HepG2 (cell line): ENCODE data around the gene RAB40A. TPM values are rescaled to one million over a fixed set of nuclear protein-coding genes. Genes with fewer than 3 reads are reported as not detected.
"Not testable (repeated sequence)": the region's sequence is repeated elsewhere in the genome, so short reads cannot be mapped to it uniquely, and the experiment has no call there.

ENCODE experiments used
- ATAC-seq: fragments of 200-7000 bp; cut with Tn5 transposase; 3 replicates; pipeline ENCODE4 v1.9.1; 2020; ENCODE audit warnings: mild to moderate bottlenecking, moderate library complexity
- BruUV-seq: library from RNA; stranded (reverse); fragments of 400-500 nt; replicated peaks from 2 replicates; lab custom pipeline; 2021; lab: Mats Ljungman, UMichigan
- CTCF ChIA-PET: fragments of 300-600 bp; formaldehyde crosslinking; extraction: SDS; loops from one replicate; lab custom pipeline; 2021; ENCODE audit warnings: low total read pairs, inconsistent platforms, low intra/inter-chr PET ratio; lab: Yijun Ruan, JAX
- POLR2A ChIA-PET: fragments of 350-600 bp; sonication (Branson Sonifier 250); formaldehyde crosslinking; loops from one replicate; lab custom pipeline; 2020; ENCODE audit warnings: antibody characterized with exemption, inconsistent platforms; lab: Yijun Ruan, JAX
- DNase-seq: peaks from one replicate; pipeline ENCODE4 v3.0.0-alpha.2; 2015; ENCODE audit warnings: low spot score
- FAIRE-seq: peaks from 3 replicates; lab custom pipeline; 2011; peaks lifted over from hg19 to GRCh38; lab: Jason Lieb, UNC
- H2AFZ ChIP-seq: one replicate; pipeline ENCODE4 v1.6.1; 2011; ENCODE audit warnings: low read length, inconsistent platforms
- H3K27ac ChIP-seq: fragments of 300-600 bp; 3 replicates; pipeline ENCODE4 v1.8.0; 2011; ENCODE audit warnings: mixed run types, mild to moderate bottlenecking, mixed read lengths, low read length, inconsistent platforms; ENCODE audit not compliant: insufficient read depth; ENCODE audit errors: extremely low read length
- H3K27me3 ChIP-seq, 2 experiments: fragments of 200-600 bp in 1 of 2; 2 replicates in 1 of 2; 3 replicates in 1 of 2; pipeline versions ENCODE4 v1.6.0 to v1.8.0; 2011; ENCODE audit warnings: low read length in 2 of 2, mild to moderate bottlenecking in 2 of 2, moderate library complexity in 2 of 2, inconsistent platforms in 1 of 2; ENCODE audit not compliant: insufficient read depth in 2 of 2, control insufficient read depth in 1 of 2
- H3K36me3 ChIP-seq, 2 experiments: fragments of 200-600 bp in 1 of 2; replicated peaks in 1 of 2; 2 replicates in 1 of 2; 3 replicates in 1 of 2; pipeline versions ENCODE4 v1.5.1 to v1.8.0; 2011; ENCODE audit warnings: low read length in 2 of 2, inconsistent platforms in 1 of 2; ENCODE audit not compliant: insufficient read depth in 2 of 2, control insufficient read depth in 1 of 2
- H3K4me1 ChIP-seq: 2 replicates; pipeline ENCODE4 v1.5.1; 2012; ENCODE audit warnings: low read length, inconsistent platforms; ENCODE audit not compliant: insufficient read depth
- H3K4me2 ChIP-seq: 2 replicates; pipeline ENCODE4 v1.6.0; 2011; ENCODE audit warnings: low read depth, low read length, inconsistent platforms
- H3K4me3 ChIP-seq, 3 experiments: fragments of 200-600 bp in 1 of 3; sonication (generic), shearing (Covaris generic) in 1 of 3; replicated peaks in 1 of 3; 2 replicates each; pipeline ENCODE4 v1.5.1; 2011 to 2016; ENCODE audit warnings: low read length in 3 of 3, inconsistent platforms in 2 of 3, low read depth in 2 of 3, mild to moderate bottlenecking in 2 of 3, control low read depth in 1 of 3, mixed read lengths in 1 of 3; ENCODE audit not compliant: insufficient read depth in 1 of 3
- H3K79me2 ChIP-seq: one replicate; pipeline ENCODE4 v1.6.1; 2011; ENCODE audit warnings: low read length, inconsistent platforms; ENCODE audit not compliant: insufficient read depth
- H3K9ac ChIP-seq: 2 replicates; pipeline ENCODE4 v1.6.0; 2011; ENCODE audit warnings: mild to moderate bottlenecking, low read depth, low read length, inconsistent platforms; ENCODE audit not compliant: insufficient read depth
- H3K9me3 ChIP-seq: 2 replicates; pipeline ENCODE4 v1.5.1; 2012; ENCODE audit warnings: mild to moderate bottlenecking, low read length
- H4K20me1 ChIP-seq: 2 replicates; pipeline ENCODE4 v1.6.0; 2011; ENCODE audit warnings: inconsistent platforms, mild to moderate bottlenecking, low read length, moderate library complexity; ENCODE audit not compliant: insufficient read depth
- KLF13 ChIP-seq: sonication (generic); formaldehyde crosslinking; IDR thresholded peaks from 2 replicates; pipeline ENCODE4 v1.4.0; 2020; ENCODE audit warnings: mild to moderate bottlenecking, missing genetic modification reagents
- ZBTB25 ChIP-seq: IDR thresholded peaks from 2 replicates; pipeline ENCODE4 v1.6.1; 2018; ENCODE audit warnings: missing genetic modification reagents
- ZNF383 ChIP-seq: sonication (generic); formaldehyde crosslinking; IDR thresholded peaks from 2 replicates; pipeline ENCODE4 v1.4.0; 2020; ENCODE audit warnings: missing genetic modification reagents, mild to moderate bottlenecking, borderline replicate concordance
- WGBS: methylation state at CpG from one replicate; pipeline ENCODE4 v1.1.6; 2017; ENCODE audit warnings: low lambda C conversion rate; 5-methylcytosine and 5-hydroxymethylcytosine counted together
- in situ Hi-C: cut with HindIII; loops from 2 replicates; pipeline ENCODE4 v1.10.0; 2017; ENCODE audit warnings: low pct_unique_long_range_greater_than_20kb; ENCODE audit not compliant: extremely low pct_ligation_motif_present
- intact Hi-C: fragments of 100-400 bp; cut with micrococcal nuclease; formaldehyde crosslinking; loops from one replicate; pipeline ENCODE4 v1.10.0; 2022; ENCODE audit not compliant: unreplicated experiment
- polyA plus RNA-seq, 8 experiments: library from polyadenylated mRNA; depleted of rRNA in 3 of 8; stranded (reverse) in 7 of 8; unstranded in 1 of 8; fragments of >200 nt; fragmentation: Illumina TruSeq in 4 of 8; extraction: Trizol in 4 of 8; gene quantifications; 2 replicates each; pipeline versions ENCODE4 v1.2.1 to v1.2.3, GENCODE V29; 2011 to 2016; ENCODE audit warnings: low read depth in 4 of 8, missing spikeins in 1 of 8, mixed read lengths in 1 of 8; ENCODE audit not compliant: insufficient read depth in 1 of 8
- total RNA-seq, 5 experiments: library from RNA; depleted of rRNA; stranded (reverse); fragments of >200 nt; fragmentation: Illumina TruSeq; extraction: Trizol; gene quantifications; 2 replicates each; pipeline ENCODE4 v1.2.3, GENCODE V29; 2016; ENCODE audit warnings: low read depth in 1 of 5
- TF ChIP-seq, protein P1 (sequence below): sonication (generic); formaldehyde crosslinking; IDR thresholded peaks from 2 replicates; pipeline ENCODE4 v1.5.0; 2020; ENCODE audit warnings: mild to moderate bottlenecking, missing genetic modification reagents

RAB40A gene
- total and polyA plus RNA-seq, 2 of the 13 experiments (the other 11 are each of a cell fraction or from before 2014, with no cell fraction given), result 0.11 TPM; not detected in 1

- in situ Hi-C loops, result loop anchor here (10.0 kb wide), 1 partner anchor 61 kb away; no protein-coding TSS in a partner anchor
Measured at GRCh38 chrX:103475381-103475780, 43.9 kb downstream of the RAB40A start.

GRCh38 chrX:103469977-103470376 is 49.3 kb downstream of the RAB40A start:
- H3K36me3 ChIP-seq, H4K20me1 ChIP-seq, H3K79me2 ChIP-seq, intact Hi-C loops, H3K27me3 ChIP-seq, DNase-seq, H3K9me3 ChIP-seq, H3K4me2 ChIP-seq, ATAC-seq, H3K4me3 ChIP-seq, CTCF ChIA-PET, H3K9ac ChIP-seq, BruUV-seq, H3K27ac ChIP-seq, H3K4me1 ChIP-seq, FAIRE-seq, POLR2A ChIA-PET, H2AFZ ChIP-seq: not testable (repeated sequence)
- 58% methylated on average over 6 of the region's 8 CpGs for WGBS
- in situ Hi-C loops, result loop anchor here (10.0 to 25.0 kb wide), 3 partner anchors 55 to 258 kb away; partner anchors contain the start of gene BEX4

More at GRCh38 chrX:103475381-103475780, 43.9 kb downstream of the RAB40A start:
- intact Hi-C loops, result no loop called here
- H3K4me3 ChIP-seq, result no peak overlapping the region
- H4K20me1 ChIP-seq, result no peaks in the 10 kb centered on the region
- TF ChIP-seq KLF13 (CRISPR knock-in tag), result no peak
- TF ChIP-seq ZNF383, result no peak
- TF ChIP-seq, protein P1, sequence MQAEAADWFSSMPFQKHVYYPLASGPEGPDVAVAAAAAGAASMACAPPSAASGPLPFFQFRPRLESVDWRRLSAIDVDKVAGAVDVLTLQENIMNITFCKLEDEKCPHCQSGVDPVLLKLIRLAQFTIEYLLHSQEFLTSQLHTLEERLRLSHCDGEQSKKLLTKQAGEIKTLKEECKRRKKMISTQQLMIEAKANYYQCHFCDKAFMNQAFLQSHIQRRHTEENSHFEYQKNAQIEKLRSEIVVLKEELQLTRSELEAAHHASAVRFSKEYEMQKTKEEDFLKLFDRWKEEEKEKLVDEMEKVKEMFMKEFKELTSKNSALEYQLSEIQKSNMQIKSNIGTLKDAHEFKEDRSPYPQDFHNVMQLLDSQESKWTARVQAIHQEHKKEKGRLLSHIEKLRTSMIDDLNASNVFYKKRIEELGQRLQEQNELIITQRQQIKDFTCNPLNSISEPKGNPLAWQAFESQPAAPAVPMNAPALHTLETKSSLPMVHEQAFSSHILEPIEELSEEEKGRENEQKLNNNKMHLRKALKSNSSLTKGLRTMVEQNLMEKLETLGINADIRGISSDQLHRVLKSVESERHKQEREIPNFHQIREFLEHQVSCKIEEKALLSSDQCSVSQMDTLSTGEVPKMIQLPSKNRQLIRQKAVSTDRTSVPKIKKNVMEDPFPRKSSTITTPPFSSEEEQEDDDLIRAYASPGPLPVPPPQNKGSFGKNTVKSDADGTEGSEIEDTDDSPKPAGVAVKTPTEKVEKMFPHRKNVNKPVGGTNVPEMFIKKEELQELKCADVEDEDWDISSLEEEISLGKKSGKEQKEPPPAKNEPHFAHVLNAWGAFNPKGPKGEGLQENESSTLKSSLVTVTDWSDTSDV, result no peak
- TF ChIP-seq ZBTB25 (CRISPR knock-in tag), result no peak
- no TSS peak for BruUV-seq
- no peaks in the 10 kb centered on the region for H3K36me3 ChIP-seq
- H3K9me3 ChIP-seq, result no peaks in the 10 kb centered on the region
- WGBS, result 50% methylated on average over 1 of the region's 1 CpG
- H3K4me1 ChIP-seq, result no peaks in the 10 kb centered on the region
- no peaks in the 10 kb centered on the region for H3K79me2 ChIP-seq
- H2AFZ ChIP-seq, result no peak overlapping the region
- no peak overlapping the region for H3K9ac ChIP-seq
- no peak for FAIRE-seq
- ATAC-seq, result no peak
- H3K27me3 ChIP-seq, result no peaks in the 10 kb centered on the region
- H3K27ac ChIP-seq, result no peak overlapping the region
- no peak for DNase-seq
- no peak overlapping the region for H3K4me2 ChIP-seq
- ChIA-PET CTCF (no interaction called here), POLR2A (no interaction called here)
